PC-3 (cell line): ENCODE measurements around the gene PKLR.

Experiments
- EZH2 ChIP-seq: fragments of 300-600 bp; sonication (generic); IDR thresholded peaks from one replicate; pipeline ENCODE4 v1.6.1; 2017; ENCODE audit warnings: antibody characterized with exemption, mild to moderate bottlenecking, low read length; ENCODE audit not compliant: unreplicated experiment
- EZH2phosphoT487 ChIP-seq: fragments of 300-600 bp; sonication (generic); IDR thresholded peaks from 2 replicates; pipeline ENCODE4 v1.6.1; 2018; ENCODE audit warnings: mild to moderate bottlenecking, antibody characterized with exemption, low read length, borderline replicate concordance
- TF ChIP-seq, protein P1 (sequence below): fragments of 300-600 bp; sonication (generic); conservative IDR thresholded peaks from 2 replicates; pipeline ENCODE4 v1.5.1; 2017; ENCODE audit warnings: antibody characterized with exemption, low read depth, mild to moderate bottlenecking, low read length

DNA sequence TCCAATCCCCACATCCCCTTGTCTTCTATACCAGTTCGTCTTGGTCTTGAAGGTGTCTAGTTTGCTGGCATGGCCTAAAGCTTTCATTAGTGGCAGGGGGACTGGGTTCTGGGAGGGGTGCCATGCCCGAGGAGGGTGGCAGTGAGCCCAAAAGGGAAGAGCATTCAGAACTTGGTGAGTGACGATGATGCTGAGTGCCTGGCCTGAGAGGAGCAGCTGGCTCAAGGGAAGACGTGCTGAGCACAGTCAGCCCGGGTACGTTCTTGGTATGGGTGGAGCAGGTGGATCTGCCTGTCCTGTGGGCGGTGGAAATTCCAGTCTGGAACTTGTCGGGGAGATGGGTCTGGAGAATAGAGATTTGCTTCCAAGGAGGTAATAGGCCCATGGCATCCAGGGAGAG, 12.0 kb upstream of the PKLR start:
- TF ChIP-seq, protein P1, sequence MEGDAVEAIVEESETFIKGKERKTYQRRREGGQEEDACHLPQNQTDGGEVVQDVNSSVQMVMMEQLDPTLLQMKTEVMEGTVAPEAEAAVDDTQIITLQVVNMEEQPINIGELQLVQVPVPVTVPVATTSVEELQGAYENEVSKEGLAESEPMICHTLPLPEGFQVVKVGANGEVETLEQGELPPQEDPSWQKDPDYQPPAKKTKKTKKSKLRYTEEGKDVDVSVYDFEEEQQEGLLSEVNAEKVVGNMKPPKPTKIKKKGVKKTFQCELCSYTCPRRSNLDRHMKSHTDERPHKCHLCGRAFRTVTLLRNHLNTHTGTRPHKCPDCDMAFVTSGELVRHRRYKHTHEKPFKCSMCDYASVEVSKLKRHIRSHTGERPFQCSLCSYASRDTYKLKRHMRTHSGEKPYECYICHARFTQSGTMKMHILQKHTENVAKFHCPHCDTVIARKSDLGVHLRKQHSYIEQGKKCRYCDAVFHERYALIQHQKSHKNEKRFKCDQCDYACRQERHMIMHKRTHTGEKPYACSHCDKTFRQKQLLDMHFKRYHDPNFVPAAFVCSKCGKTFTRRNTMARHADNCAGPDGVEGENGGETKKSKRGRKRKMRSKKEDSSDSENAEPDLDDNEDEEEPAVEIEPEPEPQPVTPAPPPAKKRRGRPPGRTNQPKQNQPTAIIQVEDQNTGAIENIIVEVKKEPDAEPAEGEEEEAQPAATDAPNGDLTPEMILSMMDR, result no peak
- TF ChIP-seq EZH2 (no peak), EZH2phosphoT487 (no peak)
